GM23338 (cell line): ENCODE data around the gene HS6ST2. TPM values are rescaled to one million over a fixed set of nuclear protein-coding genes. Genes with fewer than 3 reads are reported as not detected.
A peak's percentile ranks its signal among the peaks of the same experiment; 100 is the strongest.
"Not testable (repeated sequence)": the region's sequence is repeated elsewhere in the genome, so short reads cannot be mapped to it uniquely, and the experiment has no call there.

Experiments
- ATAC-seq: fragments of 200-7000 bp; cut with Tn5 transposase; 3 replicates; pipeline ENCODE4 v1.9.1; 2020
- DNase-seq: peaks from one replicate; pipeline ENCODE4 v3.0.0-alpha.2; 2015; ENCODE audit warnings: low spot score
- H2AFZ ChIP-seq: fragments of 200-600 bp; sonication (generic); 2 replicates; pipeline ENCODE4 v1.8.0; 2016; ENCODE audit warnings: antibody characterized with exemption, mild to moderate bottlenecking, moderate library complexity
- H3F3A ChIP-seq: fragments of 200-600 bp; sonication (generic); replicated peaks from 2 replicates; pipeline ENCODE4 v1.8.0; 2017; ENCODE audit warnings: antibody characterized with exemption, mixed run types, low read depth
- H3K27ac ChIP-seq: fragments of 200-600 bp; sonication (generic); 2 replicates; pipeline ENCODE4 v1.6.1; 2016; ENCODE audit warnings: low read depth
- H3K27me3 ChIP-seq: fragments of 200-600 bp; sonication (generic); 2 replicates; pipeline ENCODE4 v1.8.0; 2016; ENCODE audit warnings: mild to moderate bottlenecking, mixed run types, moderate library complexity; ENCODE audit not compliant: insufficient read depth
- H3K36me3 ChIP-seq: fragments of 200-600 bp; sonication (generic); 2 replicates; pipeline ENCODE4 v1.8.0; 2016; ENCODE audit warnings: mild to moderate bottlenecking; ENCODE audit not compliant: insufficient read depth
- H3K4me1 ChIP-seq: fragments of 200-600 bp; sonication (generic); 2 replicates; pipeline ENCODE4 v1.8.0; 2016; ENCODE audit warnings: mild to moderate bottlenecking, moderate library complexity; ENCODE audit not compliant: insufficient read depth
- H3K4me2 ChIP-seq: fragments of 200-600 bp; sonication (generic); 2 replicates; pipeline ENCODE4 v1.7.1; 2017; ENCODE audit warnings: mixed run types
- H3K4me3 ChIP-seq: fragments of 200-600 bp; sonication (generic); 2 replicates; pipeline ENCODE4 v1.6.1; 2016; ENCODE audit warnings: mixed run types
- H3K79me2 ChIP-seq: fragments of 200-600 bp; sonication (generic); replicated peaks from 2 replicates; pipeline ENCODE4 v1.8.0; 2017; ENCODE audit warnings: mild to moderate bottlenecking; ENCODE audit not compliant: insufficient read depth
- H3K9me2 ChIP-seq: fragments of 200-600 bp; sonication (generic); 2 replicates; pipeline ENCODE4 v1.8.0; 2017; ENCODE audit not compliant: insufficient read depth
- H4K20me1 ChIP-seq: fragments of 200-600 bp; sonication (generic); replicated peaks from 2 replicates; pipeline ENCODE4 v1.8.0; 2017; ENCODE audit warnings: mild to moderate bottlenecking; ENCODE audit not compliant: insufficient read depth
- H3K27ac Mint-ChIP-seq: 2 replicates; pipeline ENCODE4 v1.8.0; 2020; ENCODE audit warnings: inconsistent platforms, mild to moderate bottlenecking, moderate library complexity, mixed read lengths
- H3K27me3 Mint-ChIP-seq: 3 replicates; pipeline ENCODE4 v1.8.0; 2022; ENCODE audit warnings: low read depth, mild to moderate bottlenecking, moderate library complexity, mixed read lengths, inconsistent platforms; ENCODE audit not compliant: insufficient read depth, poor library complexity
- H3K36me3 Mint-ChIP-seq: 3 replicates; pipeline ENCODE4 v1.8.0; 2021; ENCODE audit warnings: low read depth, mild to moderate bottlenecking, inconsistent platforms, moderate library complexity, mixed read lengths
- H3K4me1 Mint-ChIP-seq: 3 replicates; pipeline ENCODE4 v1.8.0; 2020; ENCODE audit warnings: mild to moderate bottlenecking, inconsistent platforms, mixed read lengths
- H3K4me3 Mint-ChIP-seq: 3 replicates; pipeline ENCODE4 v1.8.0; 2021; ENCODE audit warnings: moderate library complexity, mild to moderate bottlenecking, inconsistent platforms, mixed read lengths
- H3K9me3 Mint-ChIP-seq: 3 replicates; pipeline ENCODE4 v1.8.0; 2020; ENCODE audit warnings: moderate library complexity, mild to moderate bottlenecking, inconsistent platforms, mixed read lengths
- CREB1 ChIP-seq: fragments of 250-450 bp; sonication (Bioruptor Pico); IDR thresholded peaks from 2 replicates; pipeline ENCODE4 v1.5.0; 2020; ENCODE audit warnings: low read depth, mild to moderate bottlenecking, moderate library complexity
- CTCF ChIP-seq, 2 experiments: fragments of 200-600 bp in 1 of 2; sonication (generic) in 1 of 2; conservative IDR thresholded peaks; 2 replicates each; pipeline versions ENCODE4 v1.5.1 to v1.6.1; 2016 to 2017; ENCODE audit warnings: antibody characterized with exemption in 2 of 2, low read depth in 2 of 2, mild to moderate bottlenecking in 2 of 2, moderate library complexity in 1 of 2
- ETS1 ChIP-seq: IDR thresholded peaks from 2 replicates; pipeline ENCODE4 v1.6.1; 2016; ENCODE audit warnings: antibody characterized with exemption
- JUNB ChIP-seq: IDR thresholded peaks from one replicate; pipeline ENCODE4 v1.6.1; 2016; ENCODE audit warnings: antibody characterized with exemption; ENCODE audit not compliant: unreplicated experiment
- POLR2AphosphoS5 ChIP-seq: IDR thresholded peaks from 2 replicates; pipeline ENCODE4 v1.6.1; 2016; ENCODE audit warnings: antibody characterized with exemption, low read depth
- STAT1 ChIP-seq: IDR thresholded peaks from one replicate; pipeline ENCODE4 v1.6.1; 2016; ENCODE audit warnings: antibody characterized with exemption; ENCODE audit not compliant: unreplicated experiment
- ZNF331 ChIP-seq: fragments of 250-450 bp; sonication (Bioruptor Pico); IDR thresholded peaks from 2 replicates; pipeline ENCODE4 v1.5.0; 2020; ENCODE audit warnings: low read depth, mild to moderate bottlenecking, moderate library complexity
- ZNF462 ChIP-seq: fragments of 250-450 bp; sonication (Bioruptor Pico); IDR thresholded peaks from 2 replicates; pipeline ENCODE4 v1.5.0; 2020; ENCODE audit warnings: mild to moderate bottlenecking, moderate library complexity
- polyA plus RNA-seq: library from polyadenylated mRNA; unstranded; fragments of >200 nt; fragmentation: Nextera tagmentation; extraction: Ambion mirVana; gene quantifications from 2 replicates; pipeline ENCODE4 v1.2.1, GENCODE V29; 2016
- total RNA-seq: library from RNA; depleted of rRNA; stranded (reverse); fragments of >200 nt; shearing (Covaris generic); gene quantifications from 2 replicates; pipeline ENCODE4 v1.2.3, GENCODE V29; 2014

HS6ST2 gene
- total and polyA plus RNA-seq, 2 experiments from 2014 or later, result 0.82 to 4.8 TPM

- no peaks in the 10 kb centered on the region for H3K9me2 ChIP-seq
- H3K27ac ChIP-seq, result no peak overlapping the region
- no peaks in the 10 kb centered on the region for H3F3A ChIP-seq
- no peaks in the 10 kb centered on the region for H3K4me1 ChIP-seq
- H3K79me2 ChIP-seq, result no peaks in the 10 kb centered on the region
- Mint-ChIP-seq H3K27ac (no peak overlapping the region), H3K4me1 (peaks cover 18% of the 10 kb centered on the region), H3K27me3 (no peaks in the 10 kb centered on the region), H3K9me3 (no peaks in the 10 kb centered on the region), H3K4me3 (no peak overlapping the region), H3K36me3 (no peaks in the 10 kb centered on the region)
- no peak overlapping the region for H3K4me2 ChIP-seq
- ATAC-seq, result no peak
- no peak overlapping the region for H3K4me3 ChIP-seq
- H4K20me1 ChIP-seq, result no peaks in the 10 kb centered on the region
- no peaks in the 10 kb centered on the region for H3K36me3 ChIP-seq
- no peak overlapping the region for H2AFZ ChIP-seq
- no peaks in the 10 kb centered on the region for H3K27me3 ChIP-seq
- no peak for TF ChIP-seq ZNF331 (CRISPR knock-in tag)
- TF ChIP-seq STAT1, result no peak
- TF ChIP-seq CREB1, result no peak
- TF ChIP-seq CTCF (conservative IDR thresholded peaks at IDR 0.05; ENCODE audit: low read depth in 2 of 2), result no peak
- TF ChIP-seq ETS1, result no peak
- no peak for DNase-seq
These were observed 25.1 kb upstream of the HS6ST2 start for GRCh38 chrX:132983496-132983895.

GRCh38 chrX:132980035-132980434 is 21.6 kb upstream of the HS6ST2 start:
- H3K4me1 Mint-ChIP-seq, result peaks cover 10% of the 10 kb centered on the region
- H3K4me2 ChIP-seq, ATAC-seq, H3K4me3 Mint-ChIP-seq, H3K27me3 Mint-ChIP-seq, H3K36me3 Mint-ChIP-seq, H3K9me2 ChIP-seq, H3K27ac ChIP-seq, H3K79me2 ChIP-seq, DNase-seq, H3F3A ChIP-seq, H3K9me3 Mint-ChIP-seq, H3K4me3 ChIP-seq, H3K36me3 ChIP-seq, H3K27me3 ChIP-seq, H2AFZ ChIP-seq, H3K27ac Mint-ChIP-seq, H4K20me1 ChIP-seq, H3K4me1 ChIP-seq: not testable (repeated sequence)

- ATAC-seq (peak; percentile 56; the same call in 2 of the 3 replicates), DNase-seq (peak; percentile 19)
- no peaks in the 10 kb centered on the region for H4K20me1 ChIP-seq
- H3K36me3 Mint-ChIP-seq, result no peaks in the 10 kb centered on the region
- H3K4me1 Mint-ChIP-seq, result peaks cover 9% of the 10 kb centered on the region; the same call in 2 of the 3 replicates
- no peak overlapping the region for H3K4me3 Mint-ChIP-seq
- H3K9me3 Mint-ChIP-seq, result no peaks in the 10 kb centered on the region
- peaks cover 4% of the 10 kb centered on the region for H3K27me3 Mint-ChIP-seq
- no peaks in the 10 kb centered on the region for H3K27me3 ChIP-seq
- no peaks in the 10 kb centered on the region for H3F3A ChIP-seq
- no peak overlapping the region for H3K4me2 ChIP-seq
- H3K4me3 ChIP-seq, result no peak overlapping the region
- H3K27ac Mint-ChIP-seq, result no peak overlapping the region
- H3K79me2 ChIP-seq, result no peaks in the 10 kb centered on the region
- H3K27ac ChIP-seq, result no peak overlapping the region
- peaks cover 6% of the 10 kb centered on the region; the same call in 1 of the 2 replicates for H3K4me1 ChIP-seq
- H3K9me2 ChIP-seq, result no peaks in the 10 kb centered on the region
- H2AFZ ChIP-seq, result no peak overlapping the region
- H3K36me3 ChIP-seq, result no peaks in the 10 kb centered on the region
- no peak for TF ChIP-seq JUNB
- TF ChIP-seq POLR2AphosphoS5, result no peak
- TF ChIP-seq ZNF462 (CRISPR knock-in tag), result no peak
These were observed 10.0 kb upstream of the HS6ST2 start for GRCh38 chrX:132968296-132968949.
